HL-60 (cell line): Measurements from ENCODE around the gene KRT78.

ENCODE experiments used
- SPI1 ChIP-seq: IDR thresholded peaks from 2 replicates; pipeline ENCODE4 v1.6.1; 2012; ENCODE audit warnings: low read depth, mild to moderate bottlenecking, borderline replicate concordance
- TF ChIP-seq, protein P1 (sequence below): IDR thresholded peaks from one replicate; pipeline ENCODE4 v1.5.1; 2011; ENCODE audit warnings: low read length, control low read depth, inconsistent platforms; ENCODE audit not compliant: insufficient read depth

DNA sequence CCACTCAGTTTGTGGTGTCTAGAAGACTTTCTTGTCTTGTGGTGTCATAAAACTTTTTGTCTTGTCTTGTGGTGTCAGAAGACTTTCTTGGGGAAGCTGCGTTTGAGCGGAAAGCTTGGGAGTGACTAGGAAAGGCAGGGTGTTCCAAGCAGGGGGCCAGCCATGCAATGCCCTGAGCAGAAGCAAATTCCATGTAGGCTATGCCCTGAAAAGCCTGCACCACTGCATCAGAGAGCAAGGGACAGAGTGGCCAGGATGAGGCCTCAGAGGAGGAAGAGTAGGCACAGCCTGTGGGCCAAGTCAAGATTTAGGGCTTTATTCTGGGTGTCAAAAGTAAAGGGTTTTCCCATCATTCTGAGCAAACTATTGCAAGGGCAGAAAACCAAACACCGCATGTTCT is 41.6 kb upstream of the KRT78 start:
- TF ChIP-seq SPI1 = no peak
- TF ChIP-seq, protein P1, sequence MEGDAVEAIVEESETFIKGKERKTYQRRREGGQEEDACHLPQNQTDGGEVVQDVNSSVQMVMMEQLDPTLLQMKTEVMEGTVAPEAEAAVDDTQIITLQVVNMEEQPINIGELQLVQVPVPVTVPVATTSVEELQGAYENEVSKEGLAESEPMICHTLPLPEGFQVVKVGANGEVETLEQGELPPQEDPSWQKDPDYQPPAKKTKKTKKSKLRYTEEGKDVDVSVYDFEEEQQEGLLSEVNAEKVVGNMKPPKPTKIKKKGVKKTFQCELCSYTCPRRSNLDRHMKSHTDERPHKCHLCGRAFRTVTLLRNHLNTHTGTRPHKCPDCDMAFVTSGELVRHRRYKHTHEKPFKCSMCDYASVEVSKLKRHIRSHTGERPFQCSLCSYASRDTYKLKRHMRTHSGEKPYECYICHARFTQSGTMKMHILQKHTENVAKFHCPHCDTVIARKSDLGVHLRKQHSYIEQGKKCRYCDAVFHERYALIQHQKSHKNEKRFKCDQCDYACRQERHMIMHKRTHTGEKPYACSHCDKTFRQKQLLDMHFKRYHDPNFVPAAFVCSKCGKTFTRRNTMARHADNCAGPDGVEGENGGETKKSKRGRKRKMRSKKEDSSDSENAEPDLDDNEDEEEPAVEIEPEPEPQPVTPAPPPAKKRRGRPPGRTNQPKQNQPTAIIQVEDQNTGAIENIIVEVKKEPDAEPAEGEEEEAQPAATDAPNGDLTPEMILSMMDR = no peak
